T-cell (primary cell): ENCODE measurements around the gene IER5L. TPM values are rescaled to one million over a fixed set of nuclear protein-coding genes. Genes with fewer than 3 reads are reported as not detected.
A peak's percentile ranks its signal among the peaks of the same experiment; 100 is the strongest.

Experiments used
- ATAC-seq, 4 experiments: fragments of 200-7000 bp in 3 of 4; fragments of 150-1000 bp in 1 of 4; cut with Tn5 transposase; replicated peaks in 1 of 4; 1 replicate in 3 of 4; 2 replicates in 1 of 4; pipeline ENCODE4 v1.10.0; 2021; ENCODE audit warnings: moderate library complexity in 3 of 4, mild to moderate bottlenecking in 2 of 4, moderate number of reproducible peaks in 1 of 4
- CTCF ChIA-PET, 2 donors: fragments of 300-600 bp; sonication (Branson Sonifier 250); formaldehyde crosslinking; loops; one replicate each; lab custom pipeline; 2022; ENCODE audit warnings: antibody characterized with exemption in 2 of 2; lab: Charles Lee
- POLR2A ChIA-PET, 2 donors: fragments of 300-600 bp; sonication (Branson Sonifier 250); formaldehyde crosslinking; loops; one replicate each; lab custom pipeline; 2022; ENCODE audit warnings: antibody characterized with exemption in 2 of 2; lab: Charles Lee
- DNase-seq, 35 experiments: peaks; one replicate each; pipeline versions ENCODE4 v3.0.0 to v3.0.0-alpha.2; 2013 to 2023
- H3K27ac ChIP-seq: one replicate; pipeline ENCODE4 v1.5.1; 2013; ENCODE audit warnings: low read length
- H3K27me3 ChIP-seq, 2 experiments: replicated peaks in 1 of 2; 1 replicate in 1 of 2; 2 replicates in 1 of 2; pipeline versions ENCODE4 v1.6.1 to v1.7.0; 2013; ENCODE audit warnings: low read length in 1 of 2, mixed read lengths in 1 of 2; ENCODE audit not compliant: control insufficient read depth in 2 of 2, insufficient read depth in 2 of 2; ENCODE audit errors: extremely low read depth in 1 of 2
- H3K36me3 ChIP-seq, 2 donors: 1 replicate in 1 of 2; 2 replicates in 1 of 2; pipeline versions ENCODE4 v1.6.1 to v1.7.0; 2013; ENCODE audit warnings: low read length in 1 of 2; ENCODE audit not compliant: control insufficient read depth in 2 of 2, insufficient read depth in 1 of 2; ENCODE audit errors: extremely low read depth in 1 of 2
- H3K4me1 ChIP-seq, 2 experiments: 1 replicate in 1 of 2; 2 replicates in 1 of 2; pipeline versions ENCODE4 v1.6.1 to v1.7.0; 2013; ENCODE audit warnings: low read length in 2 of 2, mixed read lengths in 1 of 2; ENCODE audit not compliant: insufficient read depth in 2 of 2, control insufficient read depth in 1 of 2; ENCODE audit errors: extremely low read depth in 1 of 2
- H3K4me3 ChIP-seq, 2 donors: 1 replicate in 1 of 2; 2 replicates in 1 of 2; pipeline versions ENCODE4 v1.5.1 to v1.7.0; 2013; ENCODE audit warnings: mild to moderate bottlenecking in 2 of 2, low read length in 1 of 2, moderate library complexity in 1 of 2; ENCODE audit not compliant: control insufficient read depth in 1 of 2; ENCODE audit errors: extremely low read depth in 1 of 2
- H3K9me3 ChIP-seq: 2 replicates; pipeline ENCODE4 v1.7.0; 2013
- H3K27ac Mint-ChIP-seq, 2 donors: one replicate each; pipeline ENCODE4 v1.8.0; 2020 to 2021; ENCODE audit warnings: mild to moderate bottlenecking in 2 of 2, mixed read lengths in 2 of 2
- H3K27me3 Mint-ChIP-seq, 2 donors: one replicate each; pipeline ENCODE4 v1.8.0; 2021 to 2022; ENCODE audit warnings: mixed read lengths in 2 of 2
- H3K36me3 Mint-ChIP-seq: one replicate; pipeline ENCODE4 v1.8.0; 2021; ENCODE audit warnings: mixed read lengths
- H3K4me1 Mint-ChIP-seq, 3 donors: one replicate each; pipeline ENCODE4 v1.8.0; 2020 to 2022; ENCODE audit warnings: mixed read lengths in 3 of 3, mild to moderate bottlenecking in 1 of 3
- H3K4me3 Mint-ChIP-seq, 3 donors: one replicate each; pipeline ENCODE4 v1.8.0; 2020 to 2022; ENCODE audit warnings: mild to moderate bottlenecking in 3 of 3, mixed read lengths in 3 of 3, moderate library complexity in 3 of 3
- H3K9me3 Mint-ChIP-seq, 3 donors: one replicate each; pipeline ENCODE4 v1.8.0; 2020 to 2022; ENCODE audit warnings: mixed read lengths in 3 of 3
- WGBS: methylation state at CpG from one replicate; pipeline ENCODE4 v1.1.5; 2013; ENCODE audit warnings: missing lambda C conversion rate; ENCODE audit not compliant: insufficient coverage; 5-methylcytosine and 5-hydroxymethylcytosine counted together
- total RNA-seq, 35 experiments: library from RNA in 6 of 35; stranded (reverse) in 6 of 35; fragments of 120-200 nt in 1 of 35; gene quantifications; one replicate each; pipeline versions ENCODE4 v1.2.1 to v1.2.4 and lab custom pipeline; 2013 to 2026

Gene IER5L
- total RNA-seq, 5 donors from 2014 or later (not counting 1 experiment from before 2014, with no cell fraction given) = 1.3 to 7.7 (median 6.7) TPM

GRCh38 chr9:129177443-129177790 lies 644 bp downstream of the IER5L start:
- H3K4me3 Mint-ChIP-seq = peak overlapping the region; percentile 87 to 91 (median 88)
- DNase-seq (peak in 1 of 35 experiments; percentile 19), ATAC-seq (peak; percentile 2 to 21 (median 14))
- no peak overlapping the region for H3K27ac Mint-ChIP-seq
- POLR2A ChIA-PET = no interaction called here
- H3K27me3 ChIP-seq = peaks cover 0 to 52% of the 10 kb centered on the region in 2 experiments
- no peaks in the 10 kb centered on the region for H3K36me3 ChIP-seq
- peak overlapping the region; percentile 65 to 80 for H3K4me3 ChIP-seq
- H3K36me3 Mint-ChIP-seq = no peaks in the 10 kb centered on the region
- H3K9me3 Mint-ChIP-seq = no peaks in the 10 kb centered on the region
- no peak overlapping the region for H3K27ac ChIP-seq
- H3K9me3 ChIP-seq = no peaks in the 10 kb centered on the region
- CTCF ChIA-PET = interaction anchor here (0.6 to 1.6 kb wide), 5 partner anchors 37 to 448 kb away, joined by 3 to 7 read pairs (median 4); partner anchors contain the start of gene NTMT1 (in 1 of the 2)
- WGBS = under 1% methylated on average over 56 of the region's 56 CpGs
- peaks cover 0 to 5% of the 10 kb centered on the region in 2 donors for H3K27me3 Mint-ChIP-seq
- H3K4me1 Mint-ChIP-seq = peaks cover 4 to 12% (median 7%) of the 10 kb centered on the region in 3 donors
- H3K4me1 ChIP-seq = peaks cover 0 to 43% of the 10 kb centered on the region in 2 experiments

GRCh38 chr9:129176701-129177442 lies 1.2 kb downstream of the IER5L start:
- Histone ChIP-seq H3K36me3 (no peaks in the 10 kb centered on the region), H3K27ac (no peak overlapping the region), H3K27me3 (peaks cover 0 to 53% of the 10 kb centered on the region in 2 experiments), H3K9me3 (no peaks in the 10 kb centered on the region), H3K4me1 (peaks cover 0 to 43% of the 10 kb centered on the region in 2 experiments), H3K4me3 (peak overlapping the region; percentile 66 to 67)
- Mint-ChIP-seq H3K27me3 (peaks cover 0 to 5% of the 10 kb centered on the region in 2 donors), H3K4me1 (peaks cover 4 to 12% (median 7%) of the 10 kb centered on the region in 3 donors), H3K36me3 (no peaks in the 10 kb centered on the region), H3K4me3 (peak overlapping the region; percentile 84 to 86 (median 85)), H3K9me3 (no peaks in the 10 kb centered on the region), H3K27ac (no peak overlapping the region)
- DNase-seq = peak in 9 of 35 experiments; percentile 3 to 33 (median 15)
- WGBS = under 1% methylated on average over 80 of the region's 80 CpGs
- ATAC-seq = no peak
- POLR2A ChIA-PET = no interaction called here
- CTCF ChIA-PET = interaction anchor here in 1 of 2 donors (1.0 to 1.6 kb wide), 3 partner anchors 37 to 144 kb away, joined by 3 to 6 read pairs (median 4); no protein-coding TSS in a partner anchor

- H3K9me3 Mint-ChIP-seq = no peaks in the 10 kb centered on the region
- no peaks in the 10 kb centered on the region for H3K36me3 Mint-ChIP-seq
- ChIA-PET POLR2A (no interaction called here), CTCF (no interaction called here)
- H3K27me3 ChIP-seq = peaks cover 0 to 58% of the 10 kb centered on the region in 2 experiments
- peaks cover 0 to 5% of the 10 kb centered on the region in 2 donors for H3K27me3 Mint-ChIP-seq
- H3K4me1 ChIP-seq = peaks cover 0 to 43% of the 10 kb centered on the region in 2 experiments
- peak overlapping the region; percentile 70 to 87 for H3K27ac Mint-ChIP-seq
- H3K27ac ChIP-seq = peak overlapping the region; percentile 20
- H3K4me3 ChIP-seq = peak overlapping the region; percentile 66 to 67
- peaks cover 4 to 12% (median 7%) of the 10 kb centered on the region in 3 donors for H3K4me1 Mint-ChIP-seq
- DNase-seq = peak in 34 of 35 experiments; percentile 18 to 66 (median 36)
- H3K36me3 ChIP-seq = no peaks in the 10 kb centered on the region
- ATAC-seq = peak; percentile 1 to 16 (median 5)
- peak overlapping the region; percentile 84 to 86 (median 85) for H3K4me3 Mint-ChIP-seq
- 0% methylated on average over 10 of the region's 47 CpGs for WGBS
- no peaks in the 10 kb centered on the region for H3K9me3 ChIP-seq
Observed at GRCh38 chr9:129175825-129176633, 2.0 kb downstream of the IER5L start.

GRCh38 chr9:129175515-129175824 lies 2.6 kb downstream of the IER5L start:
- H3K4me1 Mint-ChIP-seq = peaks cover 4 to 12% (median 7%) of the 10 kb centered on the region in 3 donors
- POLR2A ChIA-PET = no interaction called here

GRCh38 chr9:129174724-129175514 lies 3.1 kb downstream of the IER5L start:
- no peak for ATAC-seq
- peak in 14 of 35 experiments; percentile 6 to 51 (median 24) for DNase-seq

More at GRCh38 chr9:129175515-129175824, 2.6 kb downstream of the IER5L start:
- Histone ChIP-seq H3K4me3 (peak overlapping the region; percentile 66 to 67), H3K27me3 (peaks cover 0 to 55% of the 10 kb centered on the region in 2 experiments), H3K4me1 (peaks cover 0 to 43% of the 10 kb centered on the region in 2 experiments), H3K27ac (peak overlapping the region; percentile 20), H3K9me3 (no peaks in the 10 kb centered on the region), H3K36me3 (no peaks in the 10 kb centered on the region)
- 0% methylated on average over 5 of the region's 10 CpGs for WGBS
- no peak for ATAC-seq
- peak overlapping the region; percentile 84 to 86 (median 85) for H3K4me3 Mint-ChIP-seq
- CTCF ChIA-PET = interaction anchor here in 1 of 2 donors (0.7 kb wide), 1 partner anchor 145 kb away, joined by 4 read pairs; no protein-coding TSS in a partner anchor
- H3K36me3 Mint-ChIP-seq = no peaks in the 10 kb centered on the region
- peaks cover 0 to 5% of the 10 kb centered on the region in 2 donors for H3K27me3 Mint-ChIP-seq
- peak overlapping the region; percentile 70 to 87 for H3K27ac Mint-ChIP-seq
- H3K9me3 Mint-ChIP-seq = no peaks in the 10 kb centered on the region
- no peak for DNase-seq

More at GRCh38 chr9:129174724-129175514, 3.1 kb downstream of the IER5L start:
- Mint-ChIP-seq H3K27ac (peak overlapping the region; percentile 70 to 87), H3K9me3 (no peaks in the 10 kb centered on the region), H3K27me3 (peaks cover 0 to 5% of the 10 kb centered on the region in 2 donors), H3K4me1 (peaks cover 4 to 12% (median 7%) of the 10 kb centered on the region in 3 donors), H3K4me3 (peak overlapping the region; percentile 84 to 86 (median 85)), H3K36me3 (no peaks in the 10 kb centered on the region)
- H3K27ac ChIP-seq = peak overlapping the region; percentile 20
- H3K9me3 ChIP-seq = no peaks in the 10 kb centered on the region
- WGBS = 0% methylated on average over 26 of the region's 53 CpGs
- H3K36me3 ChIP-seq = no peaks in the 10 kb centered on the region
- H3K4me3 ChIP-seq = peak overlapping the region; percentile 66 to 89
- peaks cover 0 to 53% of the 10 kb centered on the region in 2 experiments for H3K27me3 ChIP-seq
- peaks cover 0 to 43% of the 10 kb centered on the region in 2 experiments for H3K4me1 ChIP-seq
- ChIA-PET CTCF (interaction anchor here (0.7 to 1.9 kb wide), 4 partner anchors 9 to 146 kb away, joined by 3 to 13 read pairs (median 4); no protein-coding TSS in a partner anchor), POLR2A (interaction anchor here in 1 of 2 donors (0.6 kb wide), 2 partner anchors 9 to 13 kb away, joined by 3 to 5 read pairs; no protein-coding TSS in a partner anchor)
